Gastroesophageal sphincter (tissue), 4 donors: ENCODE results near the gene VCAM1. TPM values are rescaled to one million over a fixed set of nuclear protein-coding genes. Genes with fewer than 3 reads are reported as not detected.

Experiments used
- ATAC-seq: fragments of 150-250 bp; one replicate; pipeline ENCODE4 v1.9.1; 2016; ENCODE audit warnings: mild to moderate bottlenecking, moderate library complexity
- H3K27ac ChIP-seq, 4 donors: fragments of 200-600 bp; sonication (generic) in 3 of 4; 1 replicate in 3 of 4; 2 replicates in 1 of 4; pipeline ENCODE4 v1.5.1; 2016 to 2019
- H3K27me3 ChIP-seq: fragments of 200-600 bp; sonication (generic); one replicate; pipeline ENCODE4 v1.5.1; 2019
- H3K36me3 ChIP-seq, 2 donors: fragments of 200-600 bp; sonication (generic); one replicate each; pipeline ENCODE4 v1.5.1; 2019; ENCODE audit warnings: control low read depth in 1 of 2
- H3K4me1 ChIP-seq, 3 donors: fragments of 200-600 bp; sonication (generic); 1 replicate in 2 of 3; 2 replicates in 1 of 3; pipeline ENCODE4 v1.5.1; 2016 to 2019; ENCODE audit warnings: control low read depth in 2 of 3
- H3K4me3 ChIP-seq, 2 donors: fragments of 200-600 bp; sonication (generic); one replicate each; pipeline ENCODE4 v1.5.1; 2019; ENCODE audit warnings: mild to moderate bottlenecking in 1 of 2, moderate library complexity in 1 of 2
- H3K9me3 ChIP-seq, 3 donors: fragments of 200-600 bp; sonication (generic); one replicate each; pipeline ENCODE4 v1.5.1; 2017 to 2019; ENCODE audit warnings: control low read depth in 2 of 3
- CTCF ChIP-seq, 4 experiments: fragments of 200-600 bp in 2 of 4; fragments of 450-650 bp in 2 of 4; sonication (generic) in 1 of 4; IDR thresholded peaks; one replicate each; pipeline ENCODE4 v1.5.1; 2017 to 2019; ENCODE audit warnings: antibody characterized with exemption in 4 of 4, mild to moderate bottlenecking in 2 of 4, moderate library complexity in 2 of 4
- EP300 ChIP-seq: sonication (generic); formaldehyde crosslinking; IDR thresholded peaks from one replicate; pipeline ENCODE4 v1.6.1; 2017; ENCODE audit warnings: antibody characterized with exemption, mild to moderate bottlenecking
- POLR2A ChIP-seq, 2 donors: fragments of 450-650 bp; IDR thresholded peaks; one replicate each; pipeline ENCODE4 v1.6.1; 2017; ENCODE audit warnings: antibody characterized with exemption in 2 of 2, mild to moderate bottlenecking in 2 of 2, moderate library complexity in 1 of 2
- POLR2AphosphoS5 ChIP-seq: sonication (generic); formaldehyde crosslinking; IDR thresholded peaks from one replicate; pipeline ENCODE4 v1.6.1; 2017; ENCODE audit warnings: antibody characterized with exemption
- WGBS, 2 donors: methylation state at CpG; one replicate each; pipeline ENCODE4 v1.1.5; 2018; ENCODE audit warnings: low coverage in 1 of 2; 5-methylcytosine and 5-hydroxymethylcytosine counted together
- total RNA-seq, 4 donors: library from RNA; depleted of rRNA; stranded (reverse); fragments of >200 nt; gene quantifications; one replicate each; pipeline ENCODE4 v1.1.0, GENCODE V29; 2016

Gene VCAM1
- total RNA-seq, 4 donors from 2014 or later, result 4.7 to 13.7 (median 5.9) TPM

GRCh38 chr1:100752791-100753190 is 33.2 kb downstream of the VCAM1 start:
- Histone ChIP-seq H3K27me3 (no peaks in the 10 kb centered on the region), H3K4me3 (no peak overlapping the region), H3K9me3 (no peaks in the 10 kb centered on the region), H3K36me3 (no peaks in the 10 kb centered on the region), H3K4me1 (no peaks in the 10 kb centered on the region), H3K27ac (no peak overlapping the region)
- WGBS, 2 donors, result 88 to 89% methylated on average over 5 of the region's 5 CpGs
- TF ChIP-seq EP300 (no peak), CTCF (IDR thresholded peaks at IDR 0.05) (no peak)
- ATAC-seq, result no peak

- 70 to 86% methylated on average over 4 of the region's 4 CpGs for WGBS, 2 donors
- Histone ChIP-seq H3K9me3 (no peaks in the 10 kb centered on the region), H3K27me3 (no peaks in the 10 kb centered on the region), H3K4me1 (no peaks in the 10 kb centered on the region), H3K27ac (no peak overlapping the region), H3K4me3 (no peak overlapping the region), H3K36me3 (no peaks in the 10 kb centered on the region)
- no peak for ATAC-seq
- TF ChIP-seq POLR2AphosphoS5, result no peak
- no peak for TF ChIP-seq EP300
- no peak for TF ChIP-seq CTCF (IDR thresholded peaks at IDR 0.05)
- TF ChIP-seq POLR2A (IDR thresholded peaks at IDR 0.05), result no peak
These were observed 38.4 kb downstream of the VCAM1 start for GRCh38 chr1:100757946-100758345.

GRCh38 chr1:100759188-100759587 is 39.6 kb downstream of the VCAM1 start:
- no peak overlapping the region for H3K4me3 ChIP-seq
- no peaks in the 10 kb centered on the region for H3K36me3 ChIP-seq
- H3K27ac ChIP-seq, result no peak overlapping the region
- no peaks in the 10 kb centered on the region for H3K27me3 ChIP-seq
- 71 to 86% methylated on average over 3 of the region's 3 CpGs for WGBS, 2 donors
- no peak for ATAC-seq
- no peaks in the 10 kb centered on the region for H3K4me1 ChIP-seq
- TF ChIP-seq POLR2A (IDR thresholded peaks at IDR 0.05), result no peak
- TF ChIP-seq EP300, result no peak
- H3K9me3 ChIP-seq, result no peaks in the 10 kb centered on the region

GRCh38 chr1:100760511-100760910 is 41.0 kb downstream of the VCAM1 start:
- Histone ChIP-seq H3K9me3 (no peaks in the 10 kb centered on the region), H3K36me3 (no peaks in the 10 kb centered on the region), H3K27me3 (no peaks in the 10 kb centered on the region), H3K27ac (no peak overlapping the region), H3K4me1 (no peaks in the 10 kb centered on the region), H3K4me3 (no peak overlapping the region)
- no peak for ATAC-seq
- TF ChIP-seq CTCF (IDR thresholded peaks at IDR 0.05) (no peak), POLR2A (IDR thresholded peaks at IDR 0.05) (no peak), POLR2AphosphoS5 (no peak), EP300 (no peak)

- no peaks in the 10 kb centered on the region for H3K36me3 ChIP-seq
- ATAC-seq, result no peak
- H3K27ac ChIP-seq, result no peak overlapping the region
- TF ChIP-seq POLR2AphosphoS5, result no peak
- no peak for TF ChIP-seq POLR2A (IDR thresholded peaks at IDR 0.05)
- no peak for TF ChIP-seq CTCF (IDR thresholded peaks at IDR 0.05)
- TF ChIP-seq EP300, result no peak
- WGBS, 2 donors, result 75 to 94% methylated on average over 2 of the region's 2 CpGs
- no peak overlapping the region for H3K4me3 ChIP-seq
- H3K4me1 ChIP-seq, result no peaks in the 10 kb centered on the region
- no peaks in the 10 kb centered on the region for H3K9me3 ChIP-seq
- H3K27me3 ChIP-seq, result no peaks in the 10 kb centered on the region
These were observed 42.9 kb downstream of the VCAM1 start for GRCh38 chr1:100762461-100762860.
